Measurements from ENCODE around the gene COL13A1.

DNA sequence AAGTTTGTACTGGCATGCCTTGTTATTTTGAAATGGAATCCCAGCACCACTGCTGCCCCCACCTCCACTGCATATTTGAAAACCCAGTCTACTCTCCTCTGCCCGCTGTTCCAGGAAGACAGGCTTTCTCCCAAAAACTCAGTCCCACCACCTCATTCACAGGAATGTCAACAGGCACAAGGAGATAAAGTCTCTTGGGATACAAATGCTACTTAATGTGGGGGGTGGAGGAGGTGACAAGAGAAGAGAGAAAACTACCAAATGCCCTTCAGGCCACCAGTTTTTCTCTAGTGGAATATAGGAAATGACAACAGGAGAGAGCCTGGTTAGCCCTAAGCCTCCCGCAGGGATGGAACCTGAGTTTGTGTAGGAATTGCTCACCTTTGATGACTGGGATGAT is 1.0 kb upstream of the COL13A1 start:
- TF ChIP-seq POLR2AphosphoS5 (IDR thresholded peaks at IDR 0.05; ENCODE audit: low read depth, low read length) (no peak), POLR2A (IDR thresholded peaks at IDR 0.05; ENCODE audit: low read depth, low read length) (no peak), TAF1 (IDR thresholded peaks at IDR 0.05; ENCODE audit: low read depth, low read length) (no peak), SPI1 (IDR thresholded peaks at IDR 0.05; ENCODE audit: low read depth, low read length) (no peak), PAX5 (IDR thresholded peaks at IDR 0.05; ENCODE audit: insufficient read depth, low read length, severe bottlenecking) (no peak)
